Fibroblast of skin of right biceps (primary cell): ENCODE results near the gene SYT15.
A peak's percentile ranks its signal among the peaks of the same experiment; 100 is the strongest.
"Not testable (repeated sequence)": the region's sequence is repeated elsewhere in the genome, so short reads cannot be mapped to it uniquely, and the experiment has no call there.

ENCODE experiments used
- DNase-seq: peaks from one replicate; pipeline ENCODE4 v3.0.0-alpha.2; 2013

The SYT15 gene

GRCh38 chr10:46578474-46579178, at the start of gene SYT15:
Gene SYT15 (plus strand): TSS chr10:46579128. CDS start chr10:46579169, 41 bp downstream.
- not testable (repeated sequence) for DNase-seq

- DNase-seq, result not testable (repeated sequence)
Measured at GRCh38 chr10:46529742-46530141, 49.2 kb upstream of the SYT15 start.

DNA sequence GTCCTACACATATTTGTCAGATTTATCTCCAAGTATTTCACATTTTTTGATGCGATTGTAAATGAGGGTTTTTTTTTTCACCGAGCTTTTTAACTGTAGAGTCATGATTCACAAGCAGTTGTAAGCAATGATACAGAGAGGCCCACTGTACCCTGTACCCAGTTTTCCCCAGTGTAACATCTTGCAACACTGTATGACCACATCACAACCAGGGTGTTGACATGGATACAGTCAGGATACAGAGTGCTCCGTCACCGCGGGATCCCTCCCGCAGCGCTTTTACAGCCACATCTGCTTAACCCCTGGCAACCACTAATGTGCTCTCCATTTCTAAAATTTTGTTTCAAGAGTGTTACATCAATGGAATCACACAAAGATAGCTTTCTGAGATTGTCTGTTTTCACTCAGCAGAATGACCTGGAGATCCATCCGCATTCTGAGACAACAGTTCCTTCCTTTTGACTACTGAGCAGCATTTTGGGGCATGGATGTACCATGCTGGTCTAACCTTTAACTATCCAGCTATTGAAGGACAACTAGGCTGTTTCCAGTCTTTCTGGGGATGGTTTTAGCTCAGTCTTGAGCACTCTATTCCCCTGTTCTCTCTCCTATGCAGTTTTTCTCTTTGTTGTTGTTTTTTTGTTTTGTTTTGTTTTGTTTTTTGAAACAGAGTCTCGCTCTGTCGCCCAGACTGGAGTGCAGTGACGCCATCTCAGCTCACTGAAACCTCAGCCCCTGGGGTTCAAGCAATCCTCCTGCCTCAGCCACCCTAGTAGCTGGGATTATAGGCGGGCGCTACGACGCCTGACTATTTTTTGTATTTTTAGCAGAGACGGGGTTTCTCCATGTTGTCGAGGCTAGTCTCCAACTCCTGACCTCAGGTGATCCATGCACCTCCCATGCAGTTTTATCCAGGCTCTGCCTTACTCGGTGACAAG, 48.4 kb upstream of the SYT15 start:
- peak; percentile 98 for DNase-seq

DNA sequence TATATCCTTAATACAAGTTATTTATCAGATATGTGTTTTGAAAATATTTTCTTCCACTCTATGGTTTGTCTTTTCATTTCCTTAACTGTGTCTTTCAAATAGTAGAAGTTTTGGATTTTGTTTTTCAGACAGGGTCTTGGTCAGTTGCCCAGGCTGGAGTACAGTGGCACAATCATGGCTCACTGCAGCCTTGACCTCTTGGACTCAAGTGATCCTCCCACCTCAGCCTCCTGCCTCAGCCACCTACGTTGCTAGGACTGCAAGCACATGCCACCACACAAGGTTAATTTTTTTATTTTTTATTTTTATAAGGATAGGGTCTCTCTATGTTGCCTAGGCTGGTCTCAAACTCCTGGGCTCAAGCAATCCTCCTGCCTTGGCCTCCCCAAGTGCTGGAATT, 46.7 kb upstream of the SYT15 start:
- not testable (repeated sequence) for DNase-seq

GRCh38 chr10:46534828-46535524, 44.0 kb upstream of the SYT15 start:
- DNase-seq, result no peak

- no peak for DNase-seq
Measured at GRCh38 chr10:46536171-46536570, 42.8 kb upstream of the SYT15 start.

DNA sequence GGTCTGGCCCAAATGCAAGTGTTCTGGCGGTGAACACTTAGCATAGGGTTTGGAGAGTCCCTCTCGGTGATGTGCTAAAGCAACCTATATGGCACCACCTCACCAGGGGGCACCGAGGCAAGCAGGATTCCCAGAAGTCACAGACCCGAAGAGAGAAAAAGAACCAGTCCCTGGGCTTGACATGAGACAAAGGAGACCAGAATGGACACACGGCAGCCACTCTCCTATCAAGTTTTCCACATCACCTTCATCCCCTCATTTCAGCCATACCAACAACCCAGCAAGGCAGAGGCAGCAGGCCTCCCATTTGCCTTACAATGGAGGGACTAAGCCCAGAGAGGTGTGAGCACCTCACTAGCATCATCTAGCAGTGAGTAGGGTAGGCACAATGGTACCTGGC, 42.1 kb upstream of the SYT15 start:
- no peak for DNase-seq

- no peak for DNase-seq
Measured at GRCh38 chr10:46537309-46537708, 41.6 kb upstream of the SYT15 start.

DNA sequence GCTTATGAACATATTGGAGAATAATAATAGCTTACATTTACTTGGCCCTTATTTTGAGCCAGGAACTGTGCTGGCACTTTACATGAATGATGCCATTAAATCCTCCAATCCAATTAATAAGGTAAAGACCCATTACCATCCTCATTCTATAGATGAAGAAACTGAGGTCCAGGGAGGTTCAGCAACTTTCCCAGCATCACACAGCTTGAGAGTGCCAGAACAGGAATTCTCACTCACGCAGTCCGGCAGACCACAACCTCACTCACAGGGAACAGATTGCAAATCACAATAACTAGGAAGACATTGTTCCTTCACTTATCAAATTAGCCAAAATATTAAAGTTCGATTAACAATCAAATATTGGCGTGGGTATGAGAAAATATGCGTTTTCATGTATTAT, 40.8 kb upstream of the SYT15 start:
- DNase-seq, result no peak

DNA sequence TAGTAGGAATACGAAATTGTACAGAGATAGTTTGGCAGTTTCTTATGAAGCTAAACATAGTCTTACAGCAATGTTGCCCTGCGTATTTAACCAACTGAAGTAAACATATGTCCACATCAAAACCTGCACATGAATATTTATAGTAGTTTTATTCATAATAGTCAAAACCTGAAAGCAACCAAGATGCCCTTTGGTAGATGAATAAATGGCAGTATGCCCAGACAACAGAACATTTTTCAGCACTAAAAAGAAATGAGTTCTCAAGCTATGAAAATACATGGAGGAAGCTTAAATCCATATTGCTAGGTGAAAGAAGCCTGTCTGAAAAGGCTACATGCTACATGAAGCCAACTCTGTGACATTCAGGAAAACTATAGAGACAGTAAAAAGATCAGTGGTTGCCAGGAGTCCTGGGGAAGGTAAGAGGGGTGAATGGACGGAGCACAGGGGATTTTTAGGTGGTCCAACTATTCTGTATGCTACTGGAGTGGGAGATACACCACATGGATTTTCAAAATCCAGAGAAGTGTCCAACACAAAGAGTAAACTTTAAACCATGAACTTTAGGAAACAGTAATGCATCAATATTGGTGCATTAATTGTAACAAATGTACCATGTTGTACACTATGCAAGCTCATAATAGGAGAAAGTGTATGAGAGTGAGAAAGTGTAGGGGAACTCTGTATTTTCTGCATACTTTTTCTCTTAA, 40.1 kb upstream of the SYT15 start:
- DNase-seq, result no peak

GRCh38 chr10:46539596-46540411, 39.1 kb upstream of the SYT15 start:
- DNase-seq, result peak; percentile 38

DNA sequence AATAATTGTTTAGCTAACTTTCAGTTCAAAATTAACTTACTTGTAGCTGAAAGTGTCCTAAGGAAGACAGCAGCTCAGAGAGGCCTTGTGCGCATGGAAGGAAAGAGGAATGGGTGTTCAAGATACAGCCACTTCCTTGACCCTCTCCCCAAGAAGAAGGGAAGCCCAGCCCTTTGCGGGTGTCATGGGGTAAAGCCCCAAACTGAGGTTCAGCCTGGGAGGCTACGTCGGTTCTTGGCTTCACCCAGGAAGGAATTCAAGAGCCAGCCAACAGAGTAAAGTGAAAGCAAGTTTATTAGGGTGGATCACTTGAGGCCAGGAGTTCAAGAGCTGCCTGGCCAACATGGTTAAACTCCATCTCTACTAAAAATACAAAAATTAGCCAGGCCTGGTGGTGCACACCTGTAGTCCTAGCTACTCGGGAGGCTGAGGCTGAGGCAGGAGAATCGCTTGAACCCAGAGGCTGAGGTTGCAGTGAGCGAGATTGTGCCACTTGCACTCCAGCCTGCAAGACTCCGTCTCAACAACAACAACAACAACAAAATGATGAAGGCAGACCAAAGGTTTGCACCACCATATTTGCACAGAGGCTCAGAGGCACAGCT, 38.4 kb upstream of the SYT15 start:
- no peak for DNase-seq

GRCh38 chr10:46541017-46541661, 37.8 kb upstream of the SYT15 start:
- peak; percentile 46 for DNase-seq

- DNase-seq, result no peak
Measured at GRCh38 chr10:46541735-46542566, 37.0 kb upstream of the SYT15 start.

DNA sequence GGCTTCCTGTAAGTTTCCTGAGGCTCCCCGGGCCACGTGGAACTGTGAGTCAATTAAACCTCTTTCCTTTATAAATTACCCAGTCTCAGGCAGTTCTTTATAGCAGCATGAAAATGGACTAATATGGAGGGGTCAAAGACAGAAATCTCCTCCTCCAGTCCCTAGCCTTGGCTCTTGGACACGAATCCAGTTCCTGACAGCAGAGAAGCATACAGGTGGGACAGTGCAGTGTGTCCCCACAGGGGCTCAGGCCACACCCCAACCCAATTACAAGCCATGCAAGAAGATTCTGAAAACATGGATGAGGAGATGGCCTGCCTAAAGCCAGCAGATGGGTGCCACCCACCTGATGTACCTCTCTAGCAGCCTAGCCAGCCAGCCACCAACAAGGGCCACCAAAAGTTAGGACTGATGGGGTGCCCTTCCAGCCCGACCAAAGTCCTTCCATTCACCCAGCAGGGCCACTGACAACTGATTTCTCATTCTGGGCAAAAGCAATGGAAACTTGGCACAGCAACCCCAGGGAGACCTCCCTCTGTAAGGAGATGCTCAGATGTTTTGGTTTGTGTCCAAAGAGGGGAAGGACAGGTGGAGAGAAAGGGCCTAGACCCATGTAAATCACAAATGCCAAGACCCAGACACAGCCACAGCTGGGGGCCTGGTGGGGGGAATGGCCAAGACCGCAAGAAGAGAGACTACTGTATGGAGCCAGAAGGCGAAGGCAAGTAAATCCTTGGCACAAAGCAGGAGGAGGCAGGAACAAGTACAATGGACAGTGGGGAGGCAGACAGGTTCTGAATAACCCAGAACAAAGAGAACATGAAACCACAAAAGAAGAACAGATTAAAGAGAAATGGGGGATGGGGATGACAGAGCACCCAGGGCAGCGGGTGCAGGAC, 36.1 kb upstream of the SYT15 start:
- DNase-seq, result no peak

DNA sequence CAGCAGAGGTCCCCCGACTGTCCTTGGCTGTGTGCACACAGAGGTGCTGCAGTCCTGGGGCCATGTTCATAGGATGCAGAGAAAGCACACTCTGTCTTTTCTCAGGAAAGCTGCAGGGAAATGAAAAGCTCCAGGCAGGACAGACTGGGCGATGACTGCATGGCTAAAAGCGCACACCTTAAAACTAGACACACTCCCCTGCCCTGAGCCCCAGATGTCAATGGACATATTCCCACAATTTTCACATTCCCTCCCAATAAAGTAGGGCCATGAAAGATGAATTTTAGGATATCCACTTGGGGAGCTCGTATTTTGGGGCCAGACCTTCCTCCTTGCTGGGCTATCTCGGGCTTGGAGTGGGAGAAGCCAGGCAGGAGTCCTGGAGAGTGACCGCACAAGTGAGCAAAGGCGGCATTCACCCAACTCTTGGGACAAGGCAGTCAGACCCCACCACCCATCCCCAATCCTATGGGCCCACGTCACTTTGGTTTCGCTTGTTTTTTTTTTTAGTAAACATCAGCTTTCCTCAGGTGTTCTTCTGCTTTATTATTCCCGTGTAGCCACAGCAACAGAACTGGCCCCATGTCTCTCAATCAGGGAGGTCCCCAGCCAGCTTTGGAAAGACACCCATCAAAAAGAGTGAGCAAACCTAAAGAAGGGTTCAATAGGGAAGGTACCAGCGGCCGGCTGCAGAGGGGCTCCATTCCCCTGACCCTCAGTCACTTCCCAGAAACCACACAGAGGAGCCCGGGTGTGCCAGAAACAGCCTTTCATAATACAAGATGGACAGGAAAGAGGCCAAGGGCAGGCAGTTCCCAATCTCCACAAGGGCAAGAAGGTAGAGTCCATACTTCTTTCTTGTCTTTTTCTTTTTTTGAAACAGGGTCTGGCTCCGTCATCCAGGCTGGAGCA, 35.2 kb upstream of the SYT15 start:
- no peak for DNase-seq

DNA sequence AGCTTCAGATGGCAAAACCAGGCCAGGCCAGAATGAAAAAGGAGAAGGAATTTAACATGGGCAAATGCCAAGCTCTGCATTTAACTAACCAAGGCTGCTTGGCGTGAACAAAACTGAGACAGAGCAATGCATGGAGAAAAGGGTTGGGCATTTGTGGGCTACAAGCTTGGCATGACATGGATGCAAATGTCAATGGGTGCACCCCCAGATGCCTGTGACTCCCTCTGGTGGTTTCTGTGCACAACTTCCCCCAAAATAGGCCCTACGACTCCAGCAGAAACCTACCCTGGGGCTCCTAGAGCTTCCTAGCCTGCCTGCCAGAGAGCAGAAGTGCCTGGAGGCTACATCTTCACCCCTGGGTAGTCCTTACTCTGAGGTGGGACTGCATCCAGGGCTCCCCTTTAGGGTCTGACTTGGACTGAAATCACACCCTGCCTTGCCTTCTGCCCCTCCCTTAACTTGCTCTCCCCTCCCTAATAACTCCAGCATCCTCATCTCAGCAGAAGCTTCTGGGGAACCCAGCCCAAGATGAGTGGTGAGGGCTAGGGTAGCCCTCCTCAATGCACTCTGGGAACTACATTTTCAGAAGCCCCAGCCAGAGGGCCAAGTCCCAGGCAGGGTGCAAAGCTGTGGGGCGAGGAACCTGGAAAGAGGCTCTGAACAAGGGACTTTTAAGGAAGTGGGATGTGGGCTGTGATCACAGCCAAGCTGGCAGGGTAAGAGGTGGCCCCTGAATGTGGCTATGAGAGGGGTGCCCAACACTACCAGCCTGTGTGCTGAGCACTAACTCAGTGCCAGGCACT, 33.7 kb upstream of the SYT15 start:
- DNase-seq, result peak; percentile 17
